ENCODE measurements around the gene PHACTR4. TPM values are rescaled to one million over a fixed set of nuclear protein-coding genes. Genes with fewer than 3 reads are reported as not detected.

The PHACTR4 gene
- total RNA-seq, 2 donors from 2014 or later: 49.9 to 65.0 TPM

DNA sequence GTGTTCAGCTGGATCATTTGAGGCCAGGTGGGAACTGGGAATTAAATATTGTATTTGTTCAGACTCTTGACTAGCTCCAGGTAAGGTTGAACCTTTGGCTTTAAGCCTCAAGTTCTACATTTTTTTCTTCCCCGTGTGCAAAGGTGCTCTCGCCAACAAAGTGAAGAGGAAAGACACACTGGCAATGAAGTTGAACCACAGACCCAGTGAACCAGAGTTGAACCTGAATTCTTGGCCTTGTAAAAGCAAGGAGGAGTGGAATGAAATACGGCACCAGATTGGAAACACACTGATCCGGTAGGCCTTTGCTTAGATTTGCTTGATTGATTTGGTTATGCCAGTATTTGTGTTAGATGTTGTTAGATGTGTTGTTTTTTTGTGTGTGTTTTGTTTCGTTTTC lies 110.8 kb downstream of the PHACTR4 start:
- H3K27ac Mint-ChIP-seq: peak overlapping the region; percentile 33
- H3K27me3 Mint-ChIP-seq (ENCODE audit: insufficient read depth): no peaks in the 10 kb centered on the region
- H3K4me3 ChIP-seq (ENCODE audit: low read length): no peak overlapping the region
- H3K4me1 ChIP-seq (ENCODE audit: control insufficient read depth, insufficient read depth, low read length): no peaks in the 10 kb centered on the region
- no peak overlapping the region for H3K9ac ChIP-seq (ENCODE audit: extremely low read depth, low read length, poor library complexity, severe bottlenecking)
- H3K36me3 ChIP-seq (ENCODE audit: control insufficient read depth, insufficient read depth, low read length): peaks cover 60% of the 10 kb centered on the region
- H3K4me3 Mint-ChIP-seq: no peak overlapping the region
- no peaks in the 10 kb centered on the region for H3K9me3 Mint-ChIP-seq
- peaks cover 67% of the 10 kb centered on the region for H3K36me3 Mint-ChIP-seq (ENCODE audit: low read depth)
- H3K9me3 ChIP-seq (ENCODE audit: control insufficient read depth, low read length): no peaks in the 10 kb centered on the region
- no peaks in the 10 kb centered on the region for H3K27me3 ChIP-seq (ENCODE audit: control insufficient read depth, insufficient read depth, low read length, poor library complexity, severe bottlenecking)
- H3K27ac ChIP-seq (ENCODE audit: low read depth, low read length): no peak overlapping the region
- TF ChIP-seq, protein P1, sequence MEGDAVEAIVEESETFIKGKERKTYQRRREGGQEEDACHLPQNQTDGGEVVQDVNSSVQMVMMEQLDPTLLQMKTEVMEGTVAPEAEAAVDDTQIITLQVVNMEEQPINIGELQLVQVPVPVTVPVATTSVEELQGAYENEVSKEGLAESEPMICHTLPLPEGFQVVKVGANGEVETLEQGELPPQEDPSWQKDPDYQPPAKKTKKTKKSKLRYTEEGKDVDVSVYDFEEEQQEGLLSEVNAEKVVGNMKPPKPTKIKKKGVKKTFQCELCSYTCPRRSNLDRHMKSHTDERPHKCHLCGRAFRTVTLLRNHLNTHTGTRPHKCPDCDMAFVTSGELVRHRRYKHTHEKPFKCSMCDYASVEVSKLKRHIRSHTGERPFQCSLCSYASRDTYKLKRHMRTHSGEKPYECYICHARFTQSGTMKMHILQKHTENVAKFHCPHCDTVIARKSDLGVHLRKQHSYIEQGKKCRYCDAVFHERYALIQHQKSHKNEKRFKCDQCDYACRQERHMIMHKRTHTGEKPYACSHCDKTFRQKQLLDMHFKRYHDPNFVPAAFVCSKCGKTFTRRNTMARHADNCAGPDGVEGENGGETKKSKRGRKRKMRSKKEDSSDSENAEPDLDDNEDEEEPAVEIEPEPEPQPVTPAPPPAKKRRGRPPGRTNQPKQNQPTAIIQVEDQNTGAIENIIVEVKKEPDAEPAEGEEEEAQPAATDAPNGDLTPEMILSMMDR (conservative IDR thresholded peaks at IDR 0.05): no peak
- 91 to 96% methylated on average over 3 to 5 of the region's 5 CpGs for WGBS, 2 experiments (ENCODE audit: insufficient coverage in 1 of 2, insufficient read length in 1 of 2)
- no peak for DNase-seq
- H3K4me1 Mint-ChIP-seq: peaks cover 3% of the 10 kb centered on the region

- peaks cover 65% of the 10 kb centered on the region for H3K36me3 Mint-ChIP-seq (ENCODE audit: low read depth)
- H3K4me3 Mint-ChIP-seq: no peak overlapping the region
Measured at GRCh38 chr1:28482138-28482537, 112.6 kb downstream of the PHACTR4 start.

DNA sequence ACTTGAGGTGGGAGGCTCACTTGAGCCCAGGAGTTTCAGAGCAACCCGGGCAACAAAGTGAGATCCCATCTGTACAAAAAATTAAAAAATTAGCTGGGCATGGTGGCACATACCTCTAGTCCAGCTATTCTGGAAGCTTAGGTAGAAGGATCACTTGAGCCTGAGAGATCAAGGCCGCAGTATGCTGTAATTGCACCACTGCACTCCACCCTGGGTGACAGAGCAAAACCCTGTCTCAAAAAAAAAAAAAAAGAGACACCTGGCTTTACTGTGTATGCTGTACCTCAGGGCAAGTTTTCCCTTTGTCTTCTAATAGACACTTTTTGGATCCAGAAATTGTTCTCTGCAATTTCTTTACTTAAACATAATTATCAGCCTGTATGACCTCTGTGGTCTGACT lies 113.2 kb downstream of the PHACTR4 start:
- H3K27ac Mint-ChIP-seq: no peak overlapping the region

More at GRCh38 chr1:28482138-28482537, 112.6 kb downstream of the PHACTR4 start:
- TF ChIP-seq, protein P1 (conservative IDR thresholded peaks at IDR 0.05): no peak
- WGBS, 2 experiments (ENCODE audit: insufficient coverage in 1 of 2, insufficient read length in 1 of 2): 88 to 94% methylated on average over 2 to 3 of the region's 3 CpGs
- Mint-ChIP-seq H3K27me3 (ENCODE audit: insufficient read depth) (no peaks in the 10 kb centered on the region), H3K4me1 (no peaks in the 10 kb centered on the region), H3K27ac (no peak overlapping the region), H3K9me3 (no peaks in the 10 kb centered on the region)
- no peak overlapping the region for H3K27ac ChIP-seq (ENCODE audit: low read depth, low read length)
- peaks cover 59% of the 10 kb centered on the region for H3K36me3 ChIP-seq (ENCODE audit: control insufficient read depth, insufficient read depth, low read length)
- H3K4me1 ChIP-seq (ENCODE audit: control insufficient read depth, insufficient read depth, low read length): no peaks in the 10 kb centered on the region
- DNase-seq: no peak
- no peak overlapping the region for H3K4me3 ChIP-seq (ENCODE audit: low read length)
- no peaks in the 10 kb centered on the region for H3K9me3 ChIP-seq (ENCODE audit: control insufficient read depth, low read length)
- no peak overlapping the region for H3K9ac ChIP-seq (ENCODE audit: extremely low read depth, low read length, poor library complexity, severe bottlenecking)
- H3K27me3 ChIP-seq (ENCODE audit: control insufficient read depth, insufficient read depth, low read length, poor library complexity, severe bottlenecking): no peaks in the 10 kb centered on the region

More for the DNA sequence above, 113.2 kb downstream of the PHACTR4 start:
- Mint-ChIP-seq H3K4me1 (no peaks in the 10 kb centered on the region), H3K36me3 (ENCODE audit: low read depth) (peaks cover 62% of the 10 kb centered on the region), H3K9me3 (no peaks in the 10 kb centered on the region), H3K4me3 (no peak overlapping the region), H3K27me3 (ENCODE audit: insufficient read depth) (no peaks in the 10 kb centered on the region)
- DNase-seq: no peak
- H3K9me3 ChIP-seq (ENCODE audit: control insufficient read depth, low read length): no peaks in the 10 kb centered on the region
- 86 to 95% methylated on average over 2 of the region's 2 CpGs for WGBS, 2 experiments (ENCODE audit: insufficient coverage in 1 of 2, insufficient read length in 1 of 2)
- H3K27me3 ChIP-seq (ENCODE audit: control insufficient read depth, insufficient read depth, low read length, poor library complexity, severe bottlenecking): no peaks in the 10 kb centered on the region
- no peak overlapping the region for H3K9ac ChIP-seq (ENCODE audit: extremely low read depth, low read length, poor library complexity, severe bottlenecking)
- no peak overlapping the region for H3K27ac ChIP-seq (ENCODE audit: low read depth, low read length)
- no peaks in the 10 kb centered on the region for H3K4me1 ChIP-seq (ENCODE audit: control insufficient read depth, insufficient read depth, low read length)
- peaks cover 55% of the 10 kb centered on the region for H3K36me3 ChIP-seq (ENCODE audit: control insufficient read depth, insufficient read depth, low read length)
- no peak overlapping the region for H3K4me3 ChIP-seq (ENCODE audit: low read length)
- TF ChIP-seq, protein P1 (conservative IDR thresholded peaks at IDR 0.05): no peak

Measured in endodermal cell (in vitro differentiated cells).